ENCODE measurements around the gene GALR3.

DNA sequence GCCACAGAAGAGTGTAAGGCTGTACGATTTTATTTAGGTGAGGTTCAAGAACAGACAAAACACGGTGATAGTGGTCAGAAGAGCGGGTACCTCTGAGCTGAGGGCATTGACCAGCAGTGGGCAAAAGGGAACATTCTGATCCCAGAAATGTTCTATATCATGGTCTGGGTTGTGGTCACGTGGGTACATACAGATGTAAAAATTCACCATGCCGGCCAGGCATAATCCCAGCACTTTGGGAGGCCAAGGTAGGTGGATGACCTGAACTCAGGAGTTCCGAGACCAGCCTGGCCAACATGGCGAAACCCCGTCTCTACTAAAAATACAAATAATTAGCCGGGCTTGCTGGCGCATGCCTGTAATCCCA, 46.6 kb upstream of the GALR3 start:
- TF ChIP-seq EZH2 (IDR thresholded peaks at IDR 0.05), result no peak
- no peak for TF ChIP-seq POLR2AphosphoS5 (IDR thresholded peaks at IDR 0.05; ENCODE audit: borderline replicate concordance, low read depth, low read length)

All from SK-N-MC (cell line).